NT2/D1 (cell line): ENCODE data around the gene BMP2K.

Source experiments
- SUZ12 ChIP-seq: IDR thresholded peaks from 2 replicates; pipeline ENCODE4 v1.6.1; 2011; ENCODE audit not compliant: insufficient read length, insufficient read depth; ENCODE audit errors: extremely low read depth
- YY1 ChIP-seq: IDR thresholded peaks from 2 replicates; pipeline ENCODE4 v1.6.1; 2011; ENCODE audit not compliant: insufficient read length, insufficient read depth
- ZNF274 ChIP-seq: IDR thresholded peaks from 2 replicates; pipeline ENCODE4 v1.6.1; 2011; ENCODE audit warnings: mild to moderate bottlenecking, low read depth, low read length

DNA sequence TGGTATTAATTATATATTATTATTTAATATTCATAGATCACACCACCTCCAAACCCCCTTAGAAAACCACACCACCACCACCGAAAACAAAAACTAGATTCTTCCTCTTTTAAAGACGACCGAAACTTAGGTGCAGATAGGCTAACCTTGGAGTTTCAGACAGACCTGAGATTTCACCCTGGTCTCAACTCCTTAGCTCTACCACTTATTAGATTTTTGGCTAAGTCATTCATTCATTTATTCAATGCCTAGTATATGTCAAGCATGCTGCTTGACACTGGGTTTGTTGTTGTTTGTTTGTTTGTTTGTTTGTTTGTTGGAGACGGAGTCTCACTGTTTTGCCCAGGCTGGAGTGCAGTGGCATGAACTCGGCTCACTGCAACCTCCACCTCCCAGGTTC is 9.5 kb upstream of the BMP2K start:
- TF ChIP-seq ZNF274 = no peak
- no peak for TF ChIP-seq SUZ12
- TF ChIP-seq YY1 = no peak
